Thymus (tissue), 11 donors: ENCODE results near the gene P2RY14. TPM values are rescaled to one million over a fixed set of nuclear protein-coding genes. Genes with fewer than 3 reads are reported as not detected.

Source experiments
- DNase-seq, 9 donors: peaks; one replicate each; pipeline ENCODE4 v3.0.0-alpha.2; 2013; ENCODE audit warnings: low spot score in 9 of 9, low read depth in 6 of 9, missing footprints in 1 of 9
- H3K27ac ChIP-seq, 2 donors: one replicate each; pipeline ENCODE4 v1.5.1; 2013; ENCODE audit warnings: control low read depth in 1 of 2, low read depth in 1 of 2, low read length in 1 of 2, mild to moderate bottlenecking in 1 of 2, moderate library complexity in 1 of 2
- H3K27me3 ChIP-seq, 2 donors: one replicate each; pipeline ENCODE4 v1.5.1; 2013; ENCODE audit warnings: low read length in 1 of 2; ENCODE audit not compliant: control insufficient read depth in 2 of 2, insufficient read depth in 1 of 2
- H3K36me3 ChIP-seq, 2 donors: one replicate each; pipeline ENCODE4 v1.5.1; 2013; ENCODE audit warnings: low read length in 1 of 2, mild to moderate bottlenecking in 1 of 2, moderate library complexity in 1 of 2; ENCODE audit not compliant: control insufficient read depth in 2 of 2, insufficient read depth in 2 of 2
- H3K4me1 ChIP-seq, 2 donors: one replicate each; pipeline ENCODE4 v1.5.1; 2013; ENCODE audit warnings: low read length in 2 of 2; ENCODE audit not compliant: control insufficient read depth in 2 of 2, insufficient read depth in 2 of 2
- H3K4me3 ChIP-seq, 2 donors: one replicate each; pipeline ENCODE4 v1.5.1; 2013; ENCODE audit warnings: low read length in 2 of 2, control low read depth in 1 of 2, mild to moderate bottlenecking in 1 of 2
- H3K9me3 ChIP-seq, 2 donors: one replicate each; pipeline ENCODE4 v1.5.1; 2013; ENCODE audit warnings: low read length in 1 of 2, mild to moderate bottlenecking in 1 of 2; ENCODE audit not compliant: control insufficient read depth in 2 of 2, insufficient read depth in 1 of 2
- whole genome bisulfite sequencing: extraction: QIAGEN DNeasy Blood & Tissue Kit; methylation state at CpG from one replicate; pipeline ENCODE4 v1.1.7; 2013; 5-methylcytosine and 5-hydroxymethylcytosine counted together
- polyA plus RNA-seq: library from polyadenylated mRNA; stranded (reverse); fragments of 200-250 nt; gene quantifications from one replicate; pipeline ENCODE4 v1.2.3, GENCODE V29; 2013
- total RNA-seq: library from RNA; stranded (reverse); fragments of 120-200 nt; gene quantifications from one replicate; pipeline ENCODE4 v1.2.4, GENCODE V29; 2013
- donor health status: healthy.

Gene P2RY14
- total and polyA plus RNA-seq, 2 donors = 2.1 to 8.2 TPM

- DNase-seq = no peak
- Histone ChIP-seq H3K27ac (no peak overlapping the region), H3K4me3 (no peak overlapping the region), H3K4me1 (peaks cover 0 to 7% of the 10 kb centered on the region in 2 donors), H3K27me3 (no peaks in the 10 kb centered on the region), H3K9me3 (no peaks in the 10 kb centered on the region), H3K36me3 (no peaks in the 10 kb centered on the region)
- WGBS = 95% methylated on average over 6 of the region's 6 CpGs
Observed at GRCh38 chr3:151306168-151306810, 27.9 kb upstream of the P2RY14 start.

- Histone ChIP-seq H3K9me3 (no peaks in the 10 kb centered on the region), H3K27ac (peak overlapping the region in 1 of 2 donors; percentile 54), H3K4me1 (peaks cover 0 to 7% of the 10 kb centered on the region in 2 donors), H3K27me3 (no peaks in the 10 kb centered on the region), H3K4me3 (no peak overlapping the region), H3K36me3 (no peaks in the 10 kb centered on the region)
- 92% methylated on average over 4 of the region's 4 CpGs for WGBS
- no peak for DNase-seq
Observed at GRCh38 chr3:151305775-151306151, 27.4 kb upstream of the P2RY14 start.

- no peak for DNase-seq
- H3K4me1 ChIP-seq = peaks cover 0 to 7% of the 10 kb centered on the region in 2 donors
Observed at GRCh38 chr3:151305060-151305774, 26.9 kb upstream of the P2RY14 start.

GRCh38 chr3:151303751-151304150, 25.4 kb upstream of the P2RY14 start:
- no peaks in the 10 kb centered on the region for H3K27me3 ChIP-seq
- H3K36me3 ChIP-seq = no peaks in the 10 kb centered on the region
- DNase-seq = no peak
- 97% methylated on average over 2 of the region's 2 CpGs for WGBS
- H3K27ac ChIP-seq = no peak overlapping the region
- H3K4me3 ChIP-seq = no peak overlapping the region
- H3K9me3 ChIP-seq = no peaks in the 10 kb centered on the region
- peaks cover 0 to 7% of the 10 kb centered on the region in 2 donors for H3K4me1 ChIP-seq

More at GRCh38 chr3:151305060-151305774, 26.9 kb upstream of the P2RY14 start:
- no peaks in the 10 kb centered on the region for H3K9me3 ChIP-seq
- no peaks in the 10 kb centered on the region for H3K36me3 ChIP-seq
- H3K4me3 ChIP-seq = no peak overlapping the region
- 85% methylated on average over 7 of the region's 7 CpGs for WGBS
- peak overlapping the region; percentile 11 to 54 for H3K27ac ChIP-seq
- no peaks in the 10 kb centered on the region for H3K27me3 ChIP-seq

- Histone ChIP-seq H3K36me3 (no peaks in the 10 kb centered on the region), H3K27me3 (no peaks in the 10 kb centered on the region), H3K4me3 (no peak overlapping the region), H3K9me3 (no peaks in the 10 kb centered on the region), H3K4me1 (peaks cover 0 to 4% of the 10 kb centered on the region in 2 donors), H3K27ac (no peak overlapping the region)
- 96% methylated on average over 3 of the region's 3 CpGs for WGBS
- no peak for DNase-seq
Observed at GRCh38 chr3:151301787-151302186, 23.4 kb upstream of the P2RY14 start.

- H3K27ac ChIP-seq = no peak overlapping the region
- H3K4me3 ChIP-seq = no peak overlapping the region
- H3K4me1 ChIP-seq = peaks cover 0 to 4% of the 10 kb centered on the region in 2 donors
- no peaks in the 10 kb centered on the region for H3K9me3 ChIP-seq
- no peaks in the 10 kb centered on the region for H3K36me3 ChIP-seq
- WGBS = 97% methylated on average over 1 of the region's 1 CpG
- no peak for DNase-seq
- H3K27me3 ChIP-seq = no peaks in the 10 kb centered on the region
Observed at GRCh38 chr3:151300539-151300938, 22.2 kb upstream of the P2RY14 start.

- WGBS = 98% methylated on average over 2 of the region's 2 CpGs
- no peak overlapping the region for H3K27ac ChIP-seq
- no peak for DNase-seq
- no peaks in the 10 kb centered on the region for H3K27me3 ChIP-seq
- no peak overlapping the region for H3K4me3 ChIP-seq
- H3K36me3 ChIP-seq = no peaks in the 10 kb centered on the region
- no peaks in the 10 kb centered on the region for H3K9me3 ChIP-seq
- H3K4me1 ChIP-seq = no peaks in the 10 kb centered on the region
Observed at GRCh38 chr3:151299006-151299405, 20.7 kb upstream of the P2RY14 start.

GRCh38 chr3:151297429-151297828, 19.1 kb upstream of the P2RY14 start:
- H3K4me3 ChIP-seq = no peak overlapping the region
- no peaks in the 10 kb centered on the region for H3K27me3 ChIP-seq
- H3K27ac ChIP-seq = no peak overlapping the region
- H3K4me1 ChIP-seq = no peaks in the 10 kb centered on the region
- no peaks in the 10 kb centered on the region for H3K9me3 ChIP-seq
- no peaks in the 10 kb centered on the region for H3K36me3 ChIP-seq
- no peak for DNase-seq
- 74% methylated on average over 2 of the region's 2 CpGs for WGBS

- H3K36me3 ChIP-seq = no peaks in the 10 kb centered on the region
- H3K27me3 ChIP-seq = no peaks in the 10 kb centered on the region
- no peak overlapping the region for H3K4me3 ChIP-seq
- H3K27ac ChIP-seq = no peak overlapping the region
- 98% methylated on average over 3 of the region's 3 CpGs for WGBS
- H3K4me1 ChIP-seq = no peaks in the 10 kb centered on the region
- no peak for DNase-seq
- no peaks in the 10 kb centered on the region for H3K9me3 ChIP-seq
Observed at GRCh38 chr3:151296226-151296625, 17.9 kb upstream of the P2RY14 start.
